HepG2 (cell line): ENCODE data around the gene C2CD3. TPM values are rescaled to one million over a fixed set of nuclear protein-coding genes. Genes with fewer than 3 reads are reported as not detected.

Experiments used
- ATAC-seq: fragments of 200-7000 bp; cut with Tn5 transposase; 3 replicates; pipeline ENCODE4 v1.9.1; 2020; ENCODE audit warnings: mild to moderate bottlenecking, moderate library complexity
- BruUV-seq: library from RNA; stranded (reverse); fragments of 400-500 nt; replicated peaks from 2 replicates; lab custom pipeline; 2021; lab: Mats Ljungman, UMichigan
- CTCF ChIA-PET: fragments of 300-600 bp; formaldehyde crosslinking; extraction: SDS; loops from one replicate; lab custom pipeline; 2021; ENCODE audit warnings: low total read pairs, inconsistent platforms, low intra/inter-chr PET ratio; lab: Yijun Ruan, JAX
- POLR2A ChIA-PET: fragments of 350-600 bp; sonication (Branson Sonifier 250); formaldehyde crosslinking; loops from one replicate; lab custom pipeline; 2020; ENCODE audit warnings: antibody characterized with exemption, inconsistent platforms; lab: Yijun Ruan, JAX
- DNase-seq: peaks from one replicate; pipeline ENCODE4 v3.0.0-alpha.2; 2015; ENCODE audit warnings: low spot score
- FAIRE-seq: peaks from 3 replicates; lab custom pipeline; 2011; peaks lifted over from hg19 to GRCh38; lab: Jason Lieb, UNC
- H2AFZ ChIP-seq: one replicate; pipeline ENCODE4 v1.6.1; 2011; ENCODE audit warnings: low read length, inconsistent platforms
- H3K27ac ChIP-seq: fragments of 300-600 bp; 3 replicates; pipeline ENCODE4 v1.8.0; 2011; ENCODE audit warnings: mixed run types, mild to moderate bottlenecking, mixed read lengths, low read length, inconsistent platforms; ENCODE audit not compliant: insufficient read depth; ENCODE audit errors: extremely low read length
- H3K27me3 ChIP-seq, 2 experiments: fragments of 200-600 bp in 1 of 2; 2 replicates in 1 of 2; 3 replicates in 1 of 2; pipeline versions ENCODE4 v1.6.0 to v1.8.0; 2011; ENCODE audit warnings: low read length in 2 of 2, mild to moderate bottlenecking in 2 of 2, moderate library complexity in 2 of 2, inconsistent platforms in 1 of 2; ENCODE audit not compliant: insufficient read depth in 2 of 2, control insufficient read depth in 1 of 2
- H3K36me3 ChIP-seq, 2 experiments: fragments of 200-600 bp in 1 of 2; replicated peaks in 1 of 2; 2 replicates in 1 of 2; 3 replicates in 1 of 2; pipeline versions ENCODE4 v1.5.1 to v1.8.0; 2011; ENCODE audit warnings: low read length in 2 of 2, inconsistent platforms in 1 of 2; ENCODE audit not compliant: insufficient read depth in 2 of 2, control insufficient read depth in 1 of 2
- H3K4me1 ChIP-seq: 2 replicates; pipeline ENCODE4 v1.5.1; 2012; ENCODE audit warnings: low read length, inconsistent platforms; ENCODE audit not compliant: insufficient read depth
- H3K4me2 ChIP-seq: 2 replicates; pipeline ENCODE4 v1.6.0; 2011; ENCODE audit warnings: low read depth, low read length, inconsistent platforms
- H3K4me3 ChIP-seq, 3 experiments: fragments of 200-600 bp in 1 of 3; sonication (generic), shearing (Covaris generic) in 1 of 3; replicated peaks in 1 of 3; 2 replicates each; pipeline ENCODE4 v1.5.1; 2011 to 2016; ENCODE audit warnings: low read length in 3 of 3, inconsistent platforms in 2 of 3, low read depth in 2 of 3, mild to moderate bottlenecking in 2 of 3, control low read depth in 1 of 3, mixed read lengths in 1 of 3; ENCODE audit not compliant: insufficient read depth in 1 of 3
- H3K79me2 ChIP-seq: one replicate; pipeline ENCODE4 v1.6.1; 2011; ENCODE audit warnings: low read length, inconsistent platforms; ENCODE audit not compliant: insufficient read depth
- H3K9ac ChIP-seq: 2 replicates; pipeline ENCODE4 v1.6.0; 2011; ENCODE audit warnings: mild to moderate bottlenecking, low read depth, low read length, inconsistent platforms; ENCODE audit not compliant: insufficient read depth
- H3K9me3 ChIP-seq: 2 replicates; pipeline ENCODE4 v1.5.1; 2012; ENCODE audit warnings: mild to moderate bottlenecking, low read length
- H4K20me1 ChIP-seq: 2 replicates; pipeline ENCODE4 v1.6.0; 2011; ENCODE audit warnings: inconsistent platforms, mild to moderate bottlenecking, low read length, moderate library complexity; ENCODE audit not compliant: insufficient read depth
- CEBPG ChIP-seq: IDR thresholded peaks from 2 replicates; pipeline ENCODE4 v1.6.1; 2016
- FIP1L1 ChIP-seq: fragments of 200-400 bp; formaldehyde crosslinking; IDR thresholded peaks from 2 replicates; pipeline ENCODE4 v1.6.1; 2018; ENCODE audit warnings: low read depth, mild to moderate bottlenecking, low read length, moderate library complexity, borderline replicate concordance; ENCODE audit not compliant: insufficient read depth
- GLI4 ChIP-seq: sonication (generic); formaldehyde crosslinking; IDR thresholded peaks from 2 replicates; pipeline ENCODE4 v1.5.1; 2020; ENCODE audit warnings: missing genetic modification reagents, mild to moderate bottlenecking, moderate library complexity, borderline replicate concordance
- HNRNPL ChIP-seq: fragments of 200-400 bp; formaldehyde crosslinking; IDR thresholded peaks from 2 replicates; pipeline ENCODE4 v1.6.1; 2017; ENCODE audit warnings: mild to moderate bottlenecking, low read depth, low read length
- HNRNPLL ChIP-seq: fragments of 200-400 bp; formaldehyde crosslinking; IDR thresholded peaks from 2 replicates; pipeline ENCODE4 v1.6.1; 2017; ENCODE audit warnings: mild to moderate bottlenecking, low read depth, low read length; ENCODE audit not compliant: poor library complexity, severe bottlenecking
- KDM5B ChIP-seq: sonication (generic); formaldehyde crosslinking; IDR thresholded peaks from 2 replicates; pipeline ENCODE4 v1.4.0; 2020; ENCODE audit warnings: missing genetic modification reagents, mild to moderate bottlenecking, borderline replicate concordance
- KMT2A ChIP-seq: sonication (generic); formaldehyde crosslinking; IDR thresholded peaks from 2 replicates; pipeline ENCODE4 v1.4.0; 2020; ENCODE audit warnings: missing genetic modification reagents
- MXI1 ChIP-seq: IDR thresholded peaks from 3 replicates; pipeline ENCODE4 v1.6.1; 2012; ENCODE audit warnings: low read depth, low read length, inconsistent platforms, borderline replicate concordance
- MYC ChIP-seq: sonication (generic); formaldehyde crosslinking; IDR thresholded peaks from 2 replicates; pipeline ENCODE4 v1.9.0; 2021; ENCODE audit warnings: missing genetic modification reagents, borderline replicate concordance
- ONECUT2 ChIP-seq: sonication (generic); formaldehyde crosslinking; IDR thresholded peaks from 2 replicates; pipeline ENCODE4 v1.4.0; 2020; ENCODE audit warnings: missing genetic modification reagents
- POLR2AphosphoS2 ChIP-seq: IDR thresholded peaks from 2 replicates; pipeline ENCODE4 v1.6.1; 2011; ENCODE audit warnings: low read depth, low read length, improper control_type of control experiment
- TCF12 ChIP-seq, 2 experiments: fragments of 450-650 bp in 1 of 2; sonication (generic) in 1 of 2; formaldehyde crosslinking in 1 of 2; IDR thresholded peaks; 2 replicates each; pipeline versions ENCODE4 v1.6.1 to v1.8.0; 2017 to 2022; ENCODE audit warnings: antibody characterized with exemption in 1 of 2, mild to moderate bottlenecking in 1 of 2, missing genetic modification reagents in 1 of 2, moderate library complexity in 1 of 2
- ZNF572 ChIP-seq: sonication (generic); formaldehyde crosslinking; IDR thresholded peaks from 2 replicates; pipeline ENCODE4 v1.5.1; 2020; ENCODE audit warnings: mild to moderate bottlenecking, missing genetic modification reagents
- WGBS: methylation state at CpG from one replicate; pipeline ENCODE4 v1.1.6; 2017; ENCODE audit warnings: low lambda C conversion rate; 5-methylcytosine and 5-hydroxymethylcytosine counted together
- in situ Hi-C: cut with HindIII; loops from 2 replicates; pipeline ENCODE4 v1.10.0; 2017; ENCODE audit warnings: low pct_unique_long_range_greater_than_20kb; ENCODE audit not compliant: extremely low pct_ligation_motif_present
- intact Hi-C: fragments of 100-400 bp; cut with micrococcal nuclease; formaldehyde crosslinking; loops from one replicate; pipeline ENCODE4 v1.10.0; 2022; ENCODE audit not compliant: unreplicated experiment
- polyA plus RNA-seq, 8 experiments: library from polyadenylated mRNA; depleted of rRNA in 3 of 8; stranded (reverse) in 7 of 8; unstranded in 1 of 8; fragments of >200 nt; fragmentation: Illumina TruSeq in 4 of 8; extraction: Trizol in 4 of 8; gene quantifications; 2 replicates each; pipeline versions ENCODE4 v1.2.1 to v1.2.3, GENCODE V29; 2011 to 2016; ENCODE audit warnings: low read depth in 4 of 8, missing spikeins in 1 of 8, mixed read lengths in 1 of 8; ENCODE audit not compliant: insufficient read depth in 1 of 8
- total RNA-seq, 5 experiments: library from RNA; depleted of rRNA; stranded (reverse); fragments of >200 nt; fragmentation: Illumina TruSeq; extraction: Trizol; gene quantifications; 2 replicates each; pipeline ENCODE4 v1.2.3, GENCODE V29; 2016; ENCODE audit warnings: low read depth in 1 of 5

C2CD3 gene
- total and polyA plus RNA-seq, 2 of the 13 experiments (the other 11 are each of a cell fraction or from before 2014, with no cell fraction given), result 5.5 to 6.4 TPM

DNA sequence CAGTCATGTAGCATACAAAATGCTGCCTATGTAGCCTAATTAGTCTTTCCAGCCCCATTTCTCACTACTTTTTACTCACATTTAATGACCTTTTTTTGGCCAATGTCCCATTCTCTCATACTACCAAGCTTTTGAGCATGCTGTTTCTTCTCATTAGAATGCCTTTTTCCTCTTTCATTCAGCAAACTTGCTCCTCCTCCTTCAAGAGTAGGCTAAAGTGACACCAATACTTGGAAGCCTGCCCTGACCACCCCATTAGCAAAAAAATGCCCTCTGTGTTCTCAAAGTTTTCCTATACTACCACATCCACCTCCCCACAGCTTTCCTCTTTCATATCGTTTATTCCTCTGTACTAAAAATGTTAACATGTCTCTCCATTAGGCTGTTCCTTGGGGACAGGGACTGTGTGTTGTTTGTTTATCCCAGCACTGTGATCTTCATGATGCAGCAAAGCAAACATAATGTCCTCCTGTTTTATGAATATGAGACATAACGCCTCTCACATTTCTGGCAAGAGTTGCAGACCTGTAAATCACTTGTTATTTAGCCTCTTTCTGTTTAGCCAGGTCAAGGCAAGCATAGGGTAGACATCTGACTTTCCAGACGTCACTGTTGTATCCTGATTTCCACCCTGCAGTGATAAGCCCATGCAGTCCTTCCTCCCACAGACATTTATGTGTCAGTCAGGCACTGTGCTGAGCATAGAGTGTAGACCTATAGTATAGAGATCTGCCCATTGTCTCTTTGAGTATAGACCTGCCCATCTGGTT lies 99.9 kb downstream of the C2CD3 start:
- no TSS peak for BruUV-seq
- no peak for DNase-seq
- H3K4me3 ChIP-seq, result no peak overlapping the region
- FAIRE-seq, result no peak
- H3K27ac ChIP-seq, result no peak overlapping the region
- H4K20me1 ChIP-seq, result no peaks in the 10 kb centered on the region
- in situ Hi-C loops (no loop called here), intact Hi-C loops (no loop called here)
- ChIA-PET POLR2A (no interaction called here), CTCF (no interaction called here)
- H3K9ac ChIP-seq, result no peak overlapping the region
- H2AFZ ChIP-seq, result no peak overlapping the region
- H3K9me3 ChIP-seq, result no peaks in the 10 kb centered on the region
- no peaks in the 10 kb centered on the region for H3K79me2 ChIP-seq
- peaks cover 27% of the 10 kb centered on the region for H3K4me1 ChIP-seq
- ATAC-seq, result no peak
- H3K27me3 ChIP-seq, result no peaks in the 10 kb centered on the region; a peak in 1 of 5 replicates
- WGBS, result 90% methylated on average over 3 of the region's 3 CpGs
- TF ChIP-seq TCF12 (IDR thresholded peaks at IDR 0.05) (no peak), TCF12 (CRISPR knock-in tag; IDR thresholded peaks at IDR 0.05) (no peak), HNRNPLL (no peak), KDM5B (CRISPR knock-in tag) (no peak), POLR2AphosphoS2 (no peak)
- no peak overlapping the region for H3K4me2 ChIP-seq
- H3K36me3 ChIP-seq, result peaks cover 1 to 16% of the 10 kb centered on the region in 2 experiments; a peak in 4 of 5 replicates

DNA sequence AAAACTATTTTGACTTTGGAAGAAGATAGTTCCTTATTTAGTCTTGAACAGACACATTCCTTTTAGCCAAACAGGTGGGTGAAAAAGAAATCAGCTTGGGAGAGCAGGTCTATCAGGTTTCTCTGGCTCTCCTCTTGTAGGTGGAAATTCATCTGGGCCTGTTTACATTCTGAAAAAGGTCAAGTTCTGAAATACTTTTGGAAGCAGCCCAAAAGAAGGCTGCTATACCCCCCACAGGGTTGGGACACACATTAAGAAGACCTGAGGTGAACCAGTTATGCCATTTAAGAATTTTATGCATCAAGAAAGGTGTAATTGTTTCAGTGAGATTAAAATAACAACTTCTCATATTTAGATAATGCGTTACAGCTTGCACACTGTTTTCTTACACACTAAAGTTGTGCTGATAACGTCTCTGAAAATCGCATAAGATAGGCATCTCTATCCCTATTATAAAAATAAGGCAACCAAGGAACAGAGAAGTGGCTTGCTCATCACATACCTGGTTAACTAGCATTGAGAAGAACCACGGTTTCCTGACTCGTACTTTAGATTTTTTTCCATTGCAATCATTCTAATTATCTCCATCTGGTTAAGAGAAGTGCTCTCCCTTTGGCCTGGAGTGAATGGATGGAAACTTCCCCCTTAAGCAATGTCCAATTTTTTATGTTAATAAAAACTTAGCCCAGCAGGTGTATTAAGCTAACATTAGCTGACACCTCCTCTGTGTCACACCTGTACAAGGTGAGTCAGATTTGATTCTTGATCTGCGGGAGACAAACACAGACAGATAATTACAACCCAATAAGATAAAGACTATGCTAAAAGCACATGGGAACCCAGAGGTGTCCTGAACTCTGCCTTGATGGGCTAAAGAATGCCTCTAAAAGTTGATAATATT lies 101.4 kb downstream of the C2CD3 start:
- no peak overlapping the region for H3K4me3 ChIP-seq
- H3K4me1 ChIP-seq, result peaks cover 27% of the 10 kb centered on the region
- ChIA-PET CTCF (no interaction called here), POLR2A (no interaction called here)
- H4K20me1 ChIP-seq, result no peaks in the 10 kb centered on the region
- no peak overlapping the region for H3K4me2 ChIP-seq
- ATAC-seq (no peak), DNase-seq (no peak), FAIRE-seq (no peak)
- no peak overlapping the region for H3K27ac ChIP-seq
- no peak overlapping the region for H2AFZ ChIP-seq
- H3K9me3 ChIP-seq, result no peaks in the 10 kb centered on the region
- no TSS peak for BruUV-seq
- H3K9ac ChIP-seq, result no peak overlapping the region
- 93% methylated on average over 6 of the region's 6 CpGs for WGBS
- H3K27me3 ChIP-seq, result no peaks in the 10 kb centered on the region; a peak in 1 of 5 replicates
- H3K36me3 ChIP-seq, result peaks cover 1 to 16% of the 10 kb centered on the region in 2 experiments; a peak in 4 of 5 replicates
- no peaks in the 10 kb centered on the region for H3K79me2 ChIP-seq
- TF ChIP-seq ZNF572 (CRISPR knock-in tag) (no peak), KMT2A (CRISPR knock-in tag) (no peak), MYC (CRISPR knock-in tag) (no peak), HNRNPL (no peak), FIP1L1 (no peak), MXI1 (no peak), CEBPG (CRISPR knock-in tag) (no peak), GLI4 (CRISPR knock-in tag) (no peak), ONECUT2 (no peak)
- TF ChIP-seq, all 625 proteins: peak for 0
- intact Hi-C loops, result no loop called here
- in situ Hi-C loops, result no loop called here
